ENCODE data around the gene PTCD1. TPM values are rescaled to one million over a fixed set of nuclear protein-coding genes. Genes with fewer than 3 reads are reported as not detected.

Gene PTCD1
- total and polyA plus RNA-seq, 2 of the 8 experiments (the other 6 are each of a cell fraction or from before 2014, with no cell fraction given) = 7.5 to 7.6 TPM

- no peak overlapping the region for H2BK120ac ChIP-seq (replicated peaks; ENCODE audit: low read depth, low read length)
- H3K23me2 ChIP-seq (ENCODE audit: low read depth, low read length) = no peaks in the 10 kb centered on the region
- no peak overlapping the region for H3K27ac ChIP-seq (ENCODE audit: low read depth, low read length)
- H2BK15ac ChIP-seq (ENCODE audit: low read length) = no peak overlapping the region
- no peaks in the 10 kb centered on the region for H3K79me2 ChIP-seq (ENCODE audit: control insufficient read depth in 1 of 2, insufficient read depth in 2 of 2, low read length in 2 of 2)
- H4K91ac ChIP-seq (replicated peaks; ENCODE audit: insufficient read length, low read length) = no peak overlapping the region
- H2BK12ac ChIP-seq (ENCODE audit: low read depth, low read length) = no peak overlapping the region
- POLR2A ChIA-PET (ENCODE audit: partially characterized antibody) = interaction anchor here (1.1 to 7.3 kb wide), 9 partner anchors 9 to 80 kb away, joined by 3 to 100 read pairs (median 4); partner anchors contain the start of genes ATP5MF, BUD31, CPSF4 and PTCD1
- H3K9ac ChIP-seq (replicated peaks in 1 of 4; ENCODE audit: extremely low read depth in 1 of 4, low read depth in 3 of 4, low read length in 3 of 4) = no peak overlapping the region
- no peaks in the 10 kb centered on the region for H3K9me3 ChIP-seq (ENCODE audit: insufficient read depth in 2 of 2, low read depth in 1 of 2, low read length in 1 of 2)
- DNase-seq (ENCODE audit: low read depth in 1 of 2, low spot score in 2 of 2) (no peak), FAIRE-seq (no peak)
- H3K56ac ChIP-seq (replicated peaks; ENCODE audit: insufficient read length, low read depth, low read length) = no peak overlapping the region
- H4K5ac ChIP-seq (ENCODE audit: insufficient read length, low read depth, low read length) = no peak overlapping the region
- H2AK5ac ChIP-seq (ENCODE audit: low read depth, low read length) = no peak overlapping the region
- no peak overlapping the region for H3K4me2 ChIP-seq (ENCODE audit: insufficient read depth in 1 of 2, low read depth in 2 of 2, low read length in 2 of 2)
- H3K36me3 ChIP-seq (ENCODE audit: control insufficient read depth in 2 of 4, insufficient read depth in 4 of 4, low read length in 3 of 4) = peaks cover 53 to 81% (median 74%) of the 10 kb centered on the region in 4 experiments
- H3K79me1 ChIP-seq (ENCODE audit: low read depth, low read length) = no peaks in the 10 kb centered on the region
- H3K4me1 ChIP-seq (replicated peaks in 1 of 4; ENCODE audit: control insufficient read depth in 3 of 4, insufficient read depth in 4 of 4, low read length in 3 of 4) = no peaks in the 10 kb centered on the region
- WGBS, 2 experiments (ENCODE audit: extremely low coverage in 1 of 2, insufficient coverage in 1 of 2, insufficient read length in 1 of 2, insufficient replicate concordance in 2 of 2, low coverage in 1 of 2, low lambda C conversion rate in 2 of 2, missing lambda C conversion rate in 1 of 2) = 92% methylated on average over 10 of the region's 10 CpGs; no CpG with 5 or more reads in 1 of the 2 experiments
- H3K4me3 ChIP-seq (ENCODE audit: extremely low read depth in 1 of 4, insufficient read depth in 2 of 4, low read depth in 3 of 4, low read length in 4 of 4) = no peak overlapping the region
- no peaks in the 10 kb centered on the region; a peak in 1 of 7 replicates for H3K27me3 ChIP-seq (replicated peaks in 1 of 4; ENCODE audit: control insufficient read depth in 3 of 4, extremely low read depth in 1 of 4, insufficient read depth in 3 of 4, low read length in 3 of 4)
- H4K20me1 ChIP-seq (replicated peaks in 1 of 2; ENCODE audit: control insufficient read depth in 1 of 2, insufficient read depth in 2 of 2, low read length in 2 of 2) = peaks cover 14 to 24% of the 10 kb centered on the region in 2 experiments
- no peak overlapping the region for H3K18ac ChIP-seq (ENCODE audit: extremely low read depth, low read length)
- no peak overlapping the region for H2AFZ ChIP-seq (ENCODE audit: low read length)
- no peak overlapping the region; the same call in 1 of the 2 replicates for H2BK5ac ChIP-seq (ENCODE audit: low read depth, low read length)
- no peak overlapping the region for H4K8ac ChIP-seq (ENCODE audit: extremely low read depth, insufficient read depth, low read length)
- no peak overlapping the region for H3K23ac ChIP-seq (ENCODE audit: insufficient read length)
- H2BK20ac ChIP-seq (ENCODE audit: low read length) = no peak overlapping the region
- H3K14ac ChIP-seq (ENCODE audit: insufficient read length) = no peak overlapping the region
- CTCF ChIA-PET (ENCODE audit: partially characterized antibody) = interaction anchor here (0.8 to 2.4 kb wide), 4 partner anchors 8 to 402 kb away, joined by 3 to 6 read pairs (median 4); no protein-coding TSS in a partner anchor
- no peak overlapping the region for H3K4ac ChIP-seq (replicated peaks; ENCODE audit: insufficient read length, low read depth, low read length)
- TF ChIP-seq JUN (IDR thresholded peaks at IDR 0.05; ENCODE audit: low read depth, low read length) (no peak), RXRA (IDR thresholded peaks at IDR 0.05; ENCODE audit: insufficient read depth, low read depth, low read length) (no peak), TEAD4 (IDR thresholded peaks at IDR 0.05; ENCODE audit: low read depth, low read length) (no peak), BACH1 (IDR thresholded peaks at IDR 0.05; ENCODE audit: low read length) (no peak), KDM5A (IDR thresholded peaks at IDR 0.05; ENCODE audit: low read length) (no peak), EP300 (IDR thresholded peaks at IDR 0.05; ENCODE audit: borderline replicate concordance in 1 of 2, low read depth in 2 of 2, low read length in 2 of 2) (no peak), KDM1A (IDR thresholded peaks at IDR 0.05; ENCODE audit: borderline replicate concordance, low read length) (no peak), CTBP2 (IDR thresholded peaks at IDR 0.05; ENCODE audit: borderline replicate concordance, insufficient read depth, insufficient read length, low read length) (no peak), HDAC2 (IDR thresholded peaks at IDR 0.05; ENCODE audit: borderline replicate concordance in 1 of 2, low read depth in 2 of 2, low read length in 2 of 2) (no peak), GABPA (IDR thresholded peaks at IDR 0.05; ENCODE audit: borderline replicate concordance, insufficient read depth, low read length) (no peak), ASH2L (IDR thresholded peaks at IDR 0.05; ENCODE audit: low read length) (no peak), SIX5 (IDR thresholded peaks at IDR 0.05; ENCODE audit: low read depth, low read length) (no peak), CHD1 (IDR thresholded peaks at IDR 0.05; ENCODE audit: low read depth, low read length) (no peak), YY1 (IDR thresholded peaks at IDR 0.05; ENCODE audit: low read depth, low read length) (no peak)
These were observed 10.3 kb upstream of the PTCD1 start for GRCh38 chr7:99448855-99449254.
